GM21367 (cell line): ENCODE measurements around the gene GRIN1.

Source experiments
- ATAC-seq: cut with Tn5 transposase; IDR thresholded peaks from one replicate; pipeline ENCODE4 v1.9.1; 2021; ENCODE audit not compliant: unreplicated experiment

Gene GRIN1

GRCh38 chr9:137175345-137175961 lies 36.5 kb downstream of the GRIN1 start:
- no peak for ATAC-seq

DNA sequence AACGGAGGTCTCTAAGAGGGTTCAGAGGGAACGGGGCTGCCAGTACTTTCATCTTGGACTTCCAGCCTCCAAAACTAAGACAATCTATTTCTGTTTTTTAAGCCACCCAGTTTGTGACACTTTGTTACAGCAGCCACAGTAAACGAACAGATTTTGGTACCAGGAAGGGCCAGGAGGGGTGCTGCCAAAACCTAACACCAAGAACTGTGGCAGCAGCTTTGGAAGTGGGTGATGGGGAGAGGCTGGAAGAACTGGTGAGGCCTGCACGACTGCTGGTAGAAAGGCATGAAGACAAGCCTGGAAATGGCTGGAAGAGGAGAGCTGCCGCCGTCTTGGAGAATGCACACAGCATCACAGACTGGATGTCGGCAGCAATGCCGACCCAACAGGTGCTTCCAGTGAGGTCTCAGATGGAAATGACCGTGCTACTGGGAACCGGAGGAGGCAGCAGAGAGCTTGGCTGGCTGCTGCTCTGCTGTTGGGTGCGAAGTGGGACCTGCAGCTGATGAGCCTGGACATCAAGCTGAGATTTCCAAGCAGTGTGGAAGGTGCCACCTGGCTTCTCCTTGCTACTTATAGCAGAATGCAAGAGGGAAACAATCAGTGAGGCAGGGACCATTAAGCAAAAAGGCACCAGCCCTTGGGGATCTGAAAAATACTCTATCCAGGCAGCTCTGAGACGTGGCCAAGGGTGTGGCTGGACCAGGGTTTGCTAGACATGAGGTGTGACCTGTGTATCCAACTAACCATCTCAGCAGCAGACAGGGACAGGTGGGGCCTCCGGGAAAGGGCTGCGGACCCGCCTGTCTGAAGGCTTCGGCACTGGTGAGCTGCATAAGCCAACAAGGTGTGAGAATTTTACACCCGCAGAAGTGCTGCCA lies 37.6 kb downstream of the GRIN1 start:
- ATAC-seq, result no peak

DNA sequence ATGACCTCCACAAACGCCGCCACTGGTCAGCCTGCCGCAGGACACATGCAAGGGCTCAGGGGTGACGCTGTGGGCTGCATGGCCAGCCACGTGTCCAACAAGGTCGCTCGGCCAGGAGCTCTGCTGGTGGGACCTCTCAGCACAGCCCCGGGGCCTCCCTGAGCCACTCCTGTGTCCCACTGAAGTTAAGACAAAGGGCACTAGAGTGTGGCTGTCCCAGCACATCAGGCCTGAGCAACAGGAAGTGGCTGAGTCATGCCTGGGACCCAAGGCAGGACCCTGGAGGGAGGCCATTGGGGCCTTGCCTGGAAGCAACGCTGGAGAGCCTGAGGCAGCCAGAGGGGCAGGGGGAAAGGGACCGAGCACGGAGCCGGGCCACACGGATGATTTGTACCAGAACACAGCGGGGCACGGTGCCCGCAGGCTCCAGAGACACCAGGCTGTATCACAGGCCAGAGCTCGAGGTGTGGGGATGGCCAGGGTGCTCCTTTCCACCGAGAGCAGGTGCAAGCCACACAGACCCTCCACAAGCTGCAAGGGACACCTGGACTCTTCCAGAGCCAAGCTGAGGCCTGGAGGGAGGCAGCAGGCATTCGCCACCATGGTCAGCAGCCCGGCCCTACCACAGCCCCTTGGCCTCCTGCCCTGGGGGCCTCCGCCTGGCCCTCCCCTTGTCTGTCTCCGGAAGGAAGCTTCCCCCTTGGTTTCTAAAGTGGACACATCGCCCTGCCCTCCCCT lies 39.4 kb downstream of the GRIN1 start:
- no peak for ATAC-seq

DNA sequence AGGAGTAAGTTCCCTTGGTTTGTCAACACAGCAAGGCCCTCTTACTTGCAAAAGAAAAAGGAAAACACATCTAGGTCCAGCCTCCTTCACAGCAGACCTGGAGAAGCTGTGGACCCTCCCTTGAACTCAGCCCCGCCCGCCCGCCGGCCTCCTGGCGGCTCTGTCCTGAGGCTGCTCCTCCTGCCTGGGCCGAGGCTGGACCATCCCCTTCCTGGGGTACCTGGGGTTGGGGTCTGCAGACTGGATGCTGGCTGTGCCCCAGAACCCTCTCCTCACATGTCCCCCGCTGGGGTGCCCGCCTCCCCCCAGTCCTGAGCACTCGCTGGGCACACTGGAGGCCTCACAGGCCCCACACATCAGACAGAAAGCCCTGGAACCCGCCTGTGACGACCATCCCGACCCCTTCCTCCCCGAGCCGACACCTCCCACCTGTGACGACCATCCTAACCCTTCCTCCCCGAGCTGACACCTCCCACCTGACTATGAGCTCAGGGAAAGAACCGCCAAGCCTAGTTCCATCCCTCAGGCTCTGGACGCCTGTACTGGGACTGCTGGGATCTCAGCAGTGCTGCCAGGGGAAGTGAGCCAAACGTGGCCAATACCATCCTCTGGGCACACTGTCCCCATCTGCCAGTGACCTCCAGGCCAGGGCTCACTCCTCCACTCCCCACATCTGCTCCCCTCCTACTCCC lies 40.1 kb downstream of the GRIN1 start:
- ATAC-seq, result no peak

DNA sequence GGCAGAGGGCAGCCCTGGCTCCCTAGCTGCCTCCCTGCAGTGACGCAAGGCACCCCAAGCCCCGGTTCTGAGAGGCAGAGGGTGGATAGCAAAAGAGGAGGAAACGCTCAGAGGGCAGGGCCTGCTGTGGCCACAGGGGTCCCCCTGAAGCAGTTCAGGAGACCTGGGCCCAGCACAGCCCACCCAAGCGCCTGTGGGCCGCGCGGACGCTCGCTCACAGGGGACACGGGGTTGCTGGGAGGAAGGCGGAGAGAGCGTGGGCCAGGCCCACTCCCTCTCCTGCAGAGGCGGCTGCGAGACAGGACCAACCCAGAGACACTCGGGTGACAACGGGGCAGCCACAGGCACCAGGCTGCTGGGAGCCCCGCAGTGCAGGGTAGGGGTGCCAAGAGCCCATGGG lies 40.8 kb downstream of the GRIN1 start:
- no peak for ATAC-seq

- no peak for ATAC-seq
Measured at GRCh38 chr9:137180491-137180890, 41.5 kb downstream of the GRIN1 start.

DNA sequence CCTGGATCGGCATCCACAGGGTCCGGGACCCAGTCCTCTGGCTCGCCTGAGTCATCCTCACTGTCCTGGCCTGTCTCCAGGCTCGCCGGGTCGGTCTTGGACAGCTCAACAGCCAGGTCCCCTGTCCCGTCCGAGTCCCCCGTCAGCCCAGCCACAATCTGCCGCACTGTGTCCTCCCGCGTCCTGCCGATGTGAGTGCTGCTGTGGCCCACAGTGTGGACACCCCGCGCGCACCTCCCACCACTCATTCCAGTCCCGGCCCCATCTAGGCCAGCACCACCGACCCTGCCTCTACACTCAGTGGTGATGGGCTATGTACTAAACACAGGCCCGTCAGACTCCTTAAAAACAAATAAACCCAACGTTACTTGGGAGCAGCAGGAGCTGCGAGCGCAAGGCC lies 42.7 kb downstream of the GRIN1 start:
- ATAC-seq, result no peak

DNA sequence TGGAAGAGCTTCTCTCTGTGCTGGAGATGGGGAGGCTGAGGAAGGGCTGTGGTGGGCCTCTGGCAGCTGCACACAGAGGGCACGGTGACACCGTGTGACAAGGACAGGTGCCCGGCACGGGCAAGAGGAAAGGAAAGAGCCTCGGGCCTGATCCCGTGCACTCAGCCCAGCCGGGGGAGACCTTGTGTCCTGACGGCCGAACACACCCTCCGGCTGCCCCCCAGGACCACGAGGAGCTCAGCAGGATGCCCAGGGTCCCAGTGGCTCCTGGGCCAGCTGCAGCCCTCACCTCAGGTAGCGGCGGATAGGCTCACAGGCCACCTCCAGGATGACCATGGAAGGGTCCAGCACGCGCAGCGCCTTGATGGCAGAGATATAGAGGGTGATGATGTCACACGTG lies 43.9 kb downstream of the GRIN1 start:
- ATAC-seq, result no peak

DNA sequence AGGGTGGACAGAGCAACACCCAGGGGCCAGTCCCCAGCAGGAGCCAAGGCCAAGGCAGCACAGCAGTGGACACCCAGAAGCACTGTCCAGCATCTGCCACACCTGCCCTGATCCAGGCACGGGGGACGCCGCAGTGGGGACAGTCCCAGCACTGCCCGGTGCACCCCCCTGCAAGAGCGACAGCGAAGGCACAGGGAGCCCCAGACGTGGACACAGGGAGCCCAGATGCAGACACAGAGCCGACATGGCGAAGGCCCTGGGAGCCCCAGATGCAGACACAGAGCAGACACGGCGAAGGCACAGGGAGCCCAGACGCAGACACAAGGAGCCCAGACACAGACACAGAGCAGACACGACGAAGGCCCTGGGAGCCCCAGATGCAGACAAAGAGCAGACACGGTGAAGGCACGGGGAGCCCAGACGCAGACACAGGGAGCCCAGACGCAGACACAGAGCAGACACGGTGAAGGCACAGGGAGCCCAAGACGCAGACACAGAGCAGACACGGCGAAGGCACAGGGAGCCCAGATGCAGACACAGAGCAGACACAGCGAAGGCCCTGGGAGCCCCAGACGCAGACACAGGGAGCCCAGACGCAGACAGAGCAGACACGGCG lies 45.1 kb downstream of the GRIN1 start:
- ATAC-seq, result no peak

- no peak for ATAC-seq
Measured at GRCh38 chr9:137184881-137185660, 46.1 kb downstream of the GRIN1 start.

DNA sequence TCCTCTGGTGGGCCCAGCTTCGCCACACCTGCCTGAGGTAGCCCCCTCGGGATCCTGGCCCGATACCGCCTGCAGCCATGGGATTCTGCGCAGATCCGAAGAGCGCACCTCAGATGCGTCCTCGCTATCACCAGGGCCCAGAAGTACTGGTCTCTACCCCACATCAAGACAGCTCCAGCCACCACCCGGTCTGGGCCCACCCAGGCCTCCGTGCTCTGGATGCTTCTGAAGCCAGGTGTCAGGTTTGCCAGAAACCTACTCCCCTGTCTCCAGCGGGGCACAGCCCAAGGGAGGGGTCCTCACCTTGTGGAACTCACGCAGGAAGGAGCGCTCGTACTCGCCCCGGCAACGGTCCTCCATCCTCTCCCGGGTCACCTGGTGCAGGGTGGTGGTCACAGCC lies 47.0 kb downstream of the GRIN1 start:
- no peak for ATAC-seq

DNA sequence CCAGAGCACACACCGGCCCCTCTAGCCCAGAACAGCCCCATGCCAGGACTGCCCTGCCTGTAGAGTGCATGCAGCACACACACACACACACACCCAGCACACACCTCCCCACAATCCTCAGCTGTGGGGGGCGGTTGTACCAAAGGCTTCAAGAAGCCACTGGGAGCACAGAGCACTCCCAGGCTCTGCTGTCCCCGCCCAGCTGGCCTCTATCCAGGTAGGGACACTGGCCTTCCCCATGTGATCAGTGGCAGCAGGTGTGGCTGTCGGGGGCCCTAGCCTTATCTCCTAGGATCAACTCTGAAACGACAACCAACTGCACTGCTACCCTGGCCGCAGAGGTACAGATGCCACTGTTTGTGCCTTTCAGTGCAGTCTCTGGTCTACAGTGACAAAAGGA lies 47.4 kb downstream of the GRIN1 start:
- ATAC-seq, result no peak

GRCh38 chr9:137187386-137187785 lies 48.4 kb downstream of the GRIN1 start:
- no peak for ATAC-seq

GRCh38 chr9:137188086-137188489 lies 49.1 kb downstream of the GRIN1 start:
- no peak for ATAC-seq

- ATAC-seq, result peak; percentile 55
Measured at GRCh38 chr9:137188490-137189296, 49.7 kb downstream of the GRIN1 start, which contains the start of the genes ANAPC2 and SSNA1. ANAPC2 (minus strand) TSS chr9:137188560; CDS start chr9:137188532, 28 bp downstream. SSNA1 (plus strand) TSS chr9:137188676; CDS start chr9:137188727, 51 bp downstream.

DNA sequence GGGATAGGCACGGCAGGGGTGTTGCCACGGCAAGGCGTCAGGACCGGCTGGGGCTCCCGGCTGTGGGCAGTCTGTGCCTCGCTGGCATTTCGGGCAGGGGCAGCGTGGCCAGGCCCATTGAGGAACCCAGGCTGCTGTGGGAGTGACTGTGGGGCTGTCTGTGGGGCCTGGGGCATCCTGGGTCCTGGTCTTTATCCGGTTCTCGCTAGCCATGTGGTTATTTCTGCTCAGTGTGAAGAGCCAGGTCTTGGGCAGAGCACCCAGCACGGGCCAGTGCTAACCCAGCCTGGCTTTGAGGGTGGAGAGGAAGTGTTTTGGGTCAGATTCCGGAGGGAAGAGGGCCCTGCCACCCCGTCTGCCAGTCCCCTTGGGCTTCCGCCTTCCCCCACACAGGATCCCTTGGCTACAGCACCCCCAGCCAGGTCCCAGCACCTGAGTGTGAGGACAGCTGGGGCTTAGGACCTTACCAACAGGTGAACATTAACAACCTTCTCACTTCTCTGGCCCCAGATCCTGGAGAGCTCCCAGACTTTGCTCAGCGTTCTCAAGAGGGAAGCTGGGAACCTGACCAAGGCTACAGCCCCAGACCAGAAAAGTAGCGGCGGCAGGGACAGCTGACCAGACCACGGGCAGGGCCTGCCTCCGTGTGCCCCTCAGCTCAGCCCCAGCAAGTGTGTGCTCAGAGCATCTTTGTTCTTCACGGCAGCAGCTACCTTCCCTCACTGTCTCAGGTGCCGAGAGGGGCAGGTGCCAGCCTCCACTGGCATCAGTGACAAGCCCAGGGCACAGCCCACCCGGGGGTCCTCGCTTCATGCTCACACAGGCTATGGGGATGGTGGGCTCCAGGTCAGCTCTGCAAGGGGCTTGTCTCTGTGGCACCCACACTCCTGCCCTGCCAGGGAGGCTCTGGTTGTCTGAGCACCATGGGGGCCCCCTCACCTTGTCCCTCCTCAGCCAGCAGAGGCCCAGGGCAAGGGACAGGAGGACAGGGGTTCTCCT lies 50.6 kb downstream of the GRIN1 start:
- no peak for ATAC-seq

DNA sequence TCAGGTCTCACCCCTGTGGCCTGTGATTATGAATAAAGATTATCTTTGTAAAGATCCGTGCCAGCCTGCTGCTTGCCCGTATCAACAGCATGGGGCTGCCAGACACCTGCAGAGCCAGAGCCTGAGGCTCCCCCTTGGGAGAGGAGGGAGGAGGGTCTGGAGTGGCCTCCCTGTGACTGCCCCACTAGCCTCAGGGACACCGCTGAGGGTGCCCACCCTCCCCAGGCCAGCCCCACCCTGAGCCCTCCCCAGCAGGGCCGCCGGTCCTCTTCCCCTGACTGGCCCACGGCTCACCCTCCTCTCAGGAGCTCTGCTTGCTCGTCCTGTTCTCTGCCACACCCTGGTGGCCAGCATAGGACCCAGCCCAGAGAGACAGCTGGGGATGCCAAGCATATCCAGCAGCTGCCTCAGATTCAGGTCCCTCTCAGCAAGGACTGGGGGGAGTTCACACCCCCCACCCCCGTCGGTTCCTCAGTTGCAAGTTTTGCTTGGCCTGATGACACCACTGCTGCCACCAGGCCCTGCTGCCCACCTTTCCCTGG lies 51.4 kb downstream of the GRIN1 start:
- ATAC-seq, result no peak

GRCh38 chr9:137191245-137191644 lies 52.3 kb downstream of the GRIN1 start:
- ATAC-seq, result no peak
